Gastroesophageal sphincter (tissue), 3 donors: ENCODE data around the gene CHST15.

Experiments used
- CTCF ChIP-seq, 4 experiments: fragments of 200-600 bp in 2 of 4; fragments of 450-650 bp in 2 of 4; sonication (generic) in 1 of 4; IDR thresholded peaks; one replicate each; pipeline ENCODE4 v1.5.1; 2017 to 2019; ENCODE audit warnings: antibody characterized with exemption in 4 of 4, mild to moderate bottlenecking in 2 of 4, moderate library complexity in 2 of 4
- EP300 ChIP-seq: sonication (generic); formaldehyde crosslinking; IDR thresholded peaks from one replicate; pipeline ENCODE4 v1.6.1; 2017; ENCODE audit warnings: antibody characterized with exemption, mild to moderate bottlenecking
- POLR2A ChIP-seq, 2 donors: fragments of 450-650 bp; IDR thresholded peaks; one replicate each; pipeline ENCODE4 v1.6.1; 2017; ENCODE audit warnings: antibody characterized with exemption in 2 of 2, mild to moderate bottlenecking in 2 of 2, moderate library complexity in 1 of 2
- POLR2AphosphoS5 ChIP-seq: sonication (generic); formaldehyde crosslinking; IDR thresholded peaks from one replicate; pipeline ENCODE4 v1.6.1; 2017; ENCODE audit warnings: antibody characterized with exemption

- TF ChIP-seq CTCF (IDR thresholded peaks at IDR 0.05) = no peak
- no peak for TF ChIP-seq POLR2A (IDR thresholded peaks at IDR 0.05)
- no peak for TF ChIP-seq EP300
- TF ChIP-seq POLR2AphosphoS5 = no peak
These were observed 29.8 kb upstream of the CHST15 start for GRCh38 chr10:124123156-124123555.
